Pancreas (tissue), 10 donors: ENCODE measurements around the gene MAPK12. TPM values are rescaled to one million over a fixed set of nuclear protein-coding genes. Genes with fewer than 3 reads are reported as not detected.

Experiments used
- ATAC-seq, 4 donors: fragments of 200-7000 bp; cut with Tn5 transposase; one replicate each; pipeline versions ENCODE4 v1.8.0 to v1.9.1; 2020; ENCODE audit warnings: mild to moderate bottlenecking in 4 of 4, moderate library complexity in 4 of 4
- DNase-seq, 6 donors: peaks; one replicate each; pipeline ENCODE4 v3.0.0-alpha.2; 2020
- FAIRE-seq: peaks from 2 replicates; lab custom pipeline; 2012; peaks lifted over from hg19 to GRCh38; lab: Jason Lieb, UNC
- H3K27ac ChIP-seq, 4 donors: fragments of 200-600 bp; sonication (generic); 1 replicate in 3 of 4; 2 replicates in 1 of 4; pipeline versions ENCODE4 v1.5.0 to v1.8.0; 2020
- H3K27me3 ChIP-seq, 4 donors: fragments of 200-600 bp; one replicate each; pipeline ENCODE4 v1.8.0; 2021
- H3K36me3 ChIP-seq, 3 donors: fragments of 200-600 bp; sonication (generic) in 1 of 3; one replicate each; pipeline versions ENCODE4 v1.5.0 to v1.8.0; 2020 to 2021
- H3K4me1 ChIP-seq, 3 donors: fragments of 200-600 bp; one replicate each; pipeline ENCODE4 v1.8.0; 2021
- H3K4me3 ChIP-seq, 4 donors: fragments of 200-600 bp; sonication (generic) in 2 of 4; one replicate each; pipeline versions ENCODE4 v1.5.0 to v1.8.0; 2020 to 2021
- H3K9me3 ChIP-seq, 4 donors: fragments of 200-600 bp; one replicate each; pipeline ENCODE4 v1.8.0; 2021
- WGBS, 2 donors: extraction: QIAGEN DNeasy Blood & Tissue Kit; methylation state at CpG; one replicate each; pipeline ENCODE4 v1.1.7; 2013; 5-methylcytosine and 5-hydroxymethylcytosine counted together
- intact Hi-C, 3 donors: fragments of 100-400 bp; cut with DNase I; formaldehyde crosslinking; loops; one replicate each; pipeline versions ENCODE4 v1.11.1 to v1.14.2; 2022
- polyA plus RNA-seq, 2 donors: library from polyadenylated mRNA; stranded (reverse); fragments of 200-250 nt; gene quantifications; one replicate each; pipeline ENCODE4 v1.2.3, GENCODE V29; 2013
- total RNA-seq, 6 donors: library from RNA; stranded (reverse); fragmentation: NEBNext Ultra II Directional in 4 of 6; extraction: Animal tissue kit (Norgen Biotek cat#: 25700) in 4 of 6; gene quantifications; one replicate each; pipeline versions ENCODE4 v1.2.1 to v1.2.4, GENCODE V29; 2021 to 2023
- TF ChIP-seq, protein P1 (sequence below), 4 donors: fragments of 200-600 bp; sonication (generic) in 3 of 4; IDR thresholded peaks; one replicate each; pipeline versions ENCODE4 v1.5.0 to v1.8.0; 2021; ENCODE audit warnings: antibody characterized with exemption in 4 of 4
- donor health status: healthy with polysubstance abuse.
- donor health status: DM: no; HTN: no; CAD: no; lungs with moderate emphysema.
- donor health status: DM: no; HTN: no; CAD: no.
- donor health status: control.
- donor health status: control.
- donor health status: Bipolar disorder and iron deficiency.
- donor health status: DM: yes; HTN: yes; CAD: no.
- donor health status: DM: no; HTN: no; CAD: no.
- donor health status: DM: no; HTN: no; CAD: no.
- donor health status: DM: yes; HTN: yes; CAD: no.

Gene MAPK12
- total and polyA plus RNA-seq, 8 donors: 0.88 to 19.2 (median 2.4) TPM

DNA sequence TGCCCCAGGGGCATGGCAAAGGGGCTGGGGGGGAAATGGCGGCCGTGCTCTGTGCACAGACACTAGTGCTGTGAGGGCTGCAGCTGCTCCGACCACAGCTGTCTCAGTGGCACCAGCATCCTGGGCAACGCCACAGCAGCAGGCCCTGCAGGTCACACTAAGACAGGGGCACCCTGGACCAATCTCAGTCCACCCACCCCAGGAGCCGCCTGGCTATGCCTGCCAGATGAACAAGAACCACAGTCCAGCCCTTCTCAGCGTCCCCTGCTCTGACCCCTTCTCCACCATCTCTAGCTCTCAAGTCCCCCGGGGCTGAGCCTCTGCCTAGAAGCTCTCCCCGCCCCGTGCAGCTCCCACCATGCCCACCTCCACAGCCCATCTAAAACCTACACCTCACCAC is 33.1 kb downstream of the MAPK12 start:
- no peaks in the 10 kb centered on the region for H3K4me1 ChIP-seq
- intact Hi-C loops: no loop called here
- H3K36me3 ChIP-seq: peaks cover 0 to 25% (median 2%) of the 10 kb centered on the region in 3 donors
- no peak overlapping the region for H3K4me3 ChIP-seq
- H3K27me3 ChIP-seq: no peaks in the 10 kb centered on the region
- FAIRE-seq (no peak), ATAC-seq (no peak), DNase-seq (peak in 1 of 6 donors; percentile 61)
- TF ChIP-seq, protein P1, sequence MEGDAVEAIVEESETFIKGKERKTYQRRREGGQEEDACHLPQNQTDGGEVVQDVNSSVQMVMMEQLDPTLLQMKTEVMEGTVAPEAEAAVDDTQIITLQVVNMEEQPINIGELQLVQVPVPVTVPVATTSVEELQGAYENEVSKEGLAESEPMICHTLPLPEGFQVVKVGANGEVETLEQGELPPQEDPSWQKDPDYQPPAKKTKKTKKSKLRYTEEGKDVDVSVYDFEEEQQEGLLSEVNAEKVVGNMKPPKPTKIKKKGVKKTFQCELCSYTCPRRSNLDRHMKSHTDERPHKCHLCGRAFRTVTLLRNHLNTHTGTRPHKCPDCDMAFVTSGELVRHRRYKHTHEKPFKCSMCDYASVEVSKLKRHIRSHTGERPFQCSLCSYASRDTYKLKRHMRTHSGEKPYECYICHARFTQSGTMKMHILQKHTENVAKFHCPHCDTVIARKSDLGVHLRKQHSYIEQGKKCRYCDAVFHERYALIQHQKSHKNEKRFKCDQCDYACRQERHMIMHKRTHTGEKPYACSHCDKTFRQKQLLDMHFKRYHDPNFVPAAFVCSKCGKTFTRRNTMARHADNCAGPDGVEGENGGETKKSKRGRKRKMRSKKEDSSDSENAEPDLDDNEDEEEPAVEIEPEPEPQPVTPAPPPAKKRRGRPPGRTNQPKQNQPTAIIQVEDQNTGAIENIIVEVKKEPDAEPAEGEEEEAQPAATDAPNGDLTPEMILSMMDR (IDR thresholded peaks at IDR 0.05): no peak
- H3K9me3 ChIP-seq: no peaks in the 10 kb centered on the region
- H3K27ac ChIP-seq: no peak overlapping the region
- 94 to 97% methylated on average over 7 to 9 of the region's 9 CpGs for WGBS, 2 donors

DNA sequence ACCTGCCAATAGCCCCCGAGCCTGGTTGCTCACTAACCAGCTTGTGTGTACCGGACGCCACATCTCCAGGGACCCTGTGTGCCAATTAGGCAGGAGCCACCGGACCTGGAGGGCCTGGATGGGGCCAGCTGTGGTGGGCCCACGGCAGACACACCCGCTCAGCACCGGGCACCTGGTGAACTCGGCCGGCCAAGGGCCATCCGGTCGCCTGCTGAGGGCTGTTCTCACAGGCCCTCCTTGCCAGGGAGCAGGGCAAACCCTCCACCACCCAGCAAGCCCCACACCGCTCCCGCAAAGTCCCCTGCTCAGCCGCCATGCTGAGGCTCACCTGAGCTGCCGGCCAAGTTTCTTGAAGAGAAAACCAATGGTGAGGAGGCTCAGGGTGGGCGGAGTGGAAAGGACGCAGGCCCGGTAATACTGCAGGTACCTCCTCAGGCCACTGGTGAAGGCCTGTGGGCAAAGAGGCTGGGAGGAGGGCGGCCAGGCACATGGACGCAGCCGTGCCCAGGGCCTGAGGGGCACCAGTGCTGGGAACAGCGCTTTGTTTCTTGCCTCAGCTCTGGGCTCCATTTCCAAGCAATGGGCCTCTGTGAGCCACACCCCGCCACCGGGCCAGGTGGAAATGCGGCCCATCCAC is 33.8 kb downstream of the MAPK12 start:
- FAIRE-seq (no peak), DNase-seq (peak in 2 of 6 donors; percentile 23 to 68), ATAC-seq (no peak)
- WGBS, 2 donors: 90 to 95% methylated on average over 25 of the region's 25 CpGs
- no peaks in the 10 kb centered on the region for H3K9me3 ChIP-seq
- H3K27ac ChIP-seq: no peak overlapping the region
- intact Hi-C loops: no loop called here
- H3K4me3 ChIP-seq: no peak overlapping the region
- TF ChIP-seq, protein P1 (IDR thresholded peaks at IDR 0.05): no peak
- no peaks in the 10 kb centered on the region for H3K27me3 ChIP-seq
- no peaks in the 10 kb centered on the region for H3K4me1 ChIP-seq
- H3K36me3 ChIP-seq: peaks cover 0 to 29% (median 8%) of the 10 kb centered on the region in 3 donors

DNA sequence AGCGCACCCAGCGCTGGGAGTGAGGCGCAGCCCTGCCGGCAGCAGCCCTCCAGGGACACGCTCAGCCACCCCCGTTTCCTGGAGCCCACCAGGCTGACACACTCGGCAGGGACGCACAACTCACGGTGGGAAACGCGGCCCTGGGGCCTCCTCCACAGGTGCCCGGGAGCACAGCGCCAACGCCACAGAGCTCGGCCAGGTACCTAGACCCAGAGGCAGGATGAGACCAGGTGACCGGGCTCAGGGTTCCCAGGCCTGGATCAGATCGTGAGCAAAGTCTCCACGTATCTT is 34.7 kb downstream of the MAPK12 start:
- H3K4me1 ChIP-seq: no peaks in the 10 kb centered on the region
- no peak overlapping the region for H3K4me3 ChIP-seq
- intact Hi-C loops: no loop called here
- WGBS, 2 donors: 90 to 93% methylated on average over 18 of the region's 18 CpGs
- peaks cover 0 to 37% (median 17%) of the 10 kb centered on the region in 3 donors for H3K36me3 ChIP-seq
- TF ChIP-seq, protein P1 (IDR thresholded peaks at IDR 0.05): no peak
- H3K27ac ChIP-seq: no peak overlapping the region
- peak in 1 of 6 donors; percentile 76 for DNase-seq
- no peak for FAIRE-seq
- H3K27me3 ChIP-seq: no peaks in the 10 kb centered on the region
- no peak for ATAC-seq
- H3K9me3 ChIP-seq: no peaks in the 10 kb centered on the region

DNA sequence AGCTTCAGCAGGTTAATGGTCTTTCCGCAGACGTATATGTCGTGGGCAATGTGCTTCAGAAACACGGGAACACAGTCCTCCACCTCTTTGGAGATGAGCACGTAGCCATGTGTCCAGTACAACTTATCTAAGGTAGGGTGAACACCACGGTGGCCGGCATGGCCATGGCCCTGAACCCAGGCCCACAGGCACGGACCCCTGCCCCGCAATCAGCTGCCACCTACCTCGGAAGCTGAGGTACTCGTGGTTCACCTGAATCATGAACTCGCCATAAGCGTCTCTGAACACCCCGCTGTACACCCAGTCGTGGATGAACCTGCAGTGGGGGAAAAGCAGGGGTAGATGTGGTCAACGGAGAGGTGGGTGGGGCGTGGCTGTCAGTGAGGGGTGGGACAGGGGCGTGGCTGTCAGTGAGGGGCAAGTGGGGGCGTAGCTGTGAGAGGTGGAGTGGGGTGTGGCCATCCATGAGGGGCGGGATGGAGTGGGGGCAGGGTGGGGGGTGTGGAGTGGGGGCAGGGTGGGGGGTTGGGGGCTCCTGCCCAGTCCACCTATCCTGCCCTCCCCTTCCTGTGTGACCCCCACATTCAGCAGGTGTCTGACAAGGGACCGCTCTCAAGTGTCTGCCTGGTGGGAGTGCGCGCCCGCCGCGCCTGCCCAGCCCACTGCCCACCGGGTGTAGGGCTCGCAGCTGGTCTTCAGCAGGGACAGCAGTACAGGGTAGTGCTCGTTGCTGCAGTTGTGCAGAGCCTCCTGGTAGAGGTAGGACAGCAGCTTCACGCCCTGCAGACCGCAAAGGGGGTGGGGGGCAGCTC is 35.2 kb downstream of the MAPK12 start:
- DNase-seq: peak in 1 of 6 donors; percentile 34
- ATAC-seq: no peak
- no peak for FAIRE-seq
- Histone ChIP-seq H3K4me1 (no peaks in the 10 kb centered on the region), H3K27ac (no peak overlapping the region), H3K9me3 (no peaks in the 10 kb centered on the region), H3K4me3 (no peak overlapping the region), H3K27me3 (no peaks in the 10 kb centered on the region), H3K36me3 (peaks cover 0 to 42% (median 22%) of the 10 kb centered on the region in 3 donors)
- intact Hi-C loops: no loop called here
- TF ChIP-seq, protein P1 (IDR thresholded peaks at IDR 0.05): no peak
- WGBS, 2 donors: 92% methylated on average over 29 to 31 of the region's 31 CpGs
